GM12878 (cell line): ENCODE data around the gene EPHA5. TPM values are rescaled to one million over a fixed set of nuclear protein-coding genes. Genes with fewer than 3 reads are reported as not detected.

ENCODE experiments used
- ATAC-seq: fragments of 200-7000 bp; cut with Tn5 transposase; 3 replicates; pipeline ENCODE4 v1.9.1; 2020; ENCODE audit warnings: mild to moderate bottlenecking, moderate library complexity
- BruUV-seq: library from RNA; stranded (reverse); fragments of 400-500 nt; replicated peaks from 2 replicates; lab custom pipeline; 2021; lab: Mats Ljungman, UMichigan
- CTCF ChIA-PET: fragments of 300-600 bp; sonication (Branson Sonifier 250); formaldehyde crosslinking; extraction: SDS; loops from one replicate; lab custom pipeline; 2021; ENCODE audit warnings: inconsistent platforms; lab: Yijun Ruan, JAX
- POLR2A ChIA-PET: fragments of 350-600 bp; formaldehyde crosslinking; extraction: SDS; loops from one replicate; lab custom pipeline; 2021; ENCODE audit warnings: inconsistent platforms; lab: Charles Lee
- RAD21 ChIA-PET: fragments of 300-600 bp; sonication (Branson Sonifier 250); formaldehyde crosslinking; loops from one replicate; lab custom pipeline; 2023; ENCODE audit warnings: antibody characterized with exemption; ENCODE audit not compliant: unreplicated experiment; lab: Charles Lee
- SMC1A ChIA-PET: fragments of 300-600 bp; sonication (Branson Sonifier 250); formaldehyde crosslinking; loops from one replicate; lab custom pipeline; 2023; ENCODE audit not compliant: unreplicated experiment, uncharacterized antibody; lab: Charles Lee
- DNase-seq: peaks from one replicate; pipeline ENCODE4 v3.0.0-alpha.2; 2011; ENCODE audit warnings: low read depth, low spot score
- FAIRE-seq: peaks from 3 replicates; lab custom pipeline; 2011; peaks lifted over from hg19 to GRCh38; lab: Jason Lieb, UNC
- H2AFZ ChIP-seq: 2 replicates; pipeline ENCODE4 v1.6.0; 2011; ENCODE audit warnings: low read depth, low read length, control low read depth; ENCODE audit not compliant: control insufficient read depth
- H3K27ac ChIP-seq: 2 replicates; pipeline ENCODE4 v1.5.1; 2011; ENCODE audit warnings: control low read depth; ENCODE audit not compliant: control insufficient read depth, insufficient read depth
- H3K27me3 ChIP-seq, 2 experiments: replicated peaks in 1 of 2; 2 replicates each; pipeline versions ENCODE4 v1.6.0 to v1.6.1; 2011; ENCODE audit warnings: low read length in 1 of 2; ENCODE audit not compliant: control insufficient read depth in 2 of 2, insufficient read depth in 2 of 2
- H3K36me3 ChIP-seq, 2 experiments: 2 replicates each; pipeline ENCODE4 v1.5.1; 2011; ENCODE audit warnings: low read length in 1 of 2; ENCODE audit not compliant: control insufficient read depth in 2 of 2, insufficient read depth in 2 of 2
- H3K4me1 ChIP-seq: 2 replicates; pipeline ENCODE4 v1.6.1; 2011; ENCODE audit warnings: mild to moderate bottlenecking, low read length, moderate library complexity, mixed read lengths; ENCODE audit not compliant: control insufficient read depth, insufficient read depth
- H3K4me2 ChIP-seq: 2 replicates; pipeline ENCODE4 v1.6.0; 2011; ENCODE audit warnings: control low read depth; ENCODE audit not compliant: control insufficient read depth, insufficient read depth
- H3K4me3 ChIP-seq: fragments of 200-600 bp; sonication (generic); 2 replicates; pipeline ENCODE4 v1.5.1; 2016
- H3K79me2 ChIP-seq: 2 replicates; pipeline ENCODE4 v1.6.0; 2011; ENCODE audit warnings: low read length; ENCODE audit not compliant: control insufficient read depth, insufficient read depth
- H3K9ac ChIP-seq: 2 replicates; pipeline ENCODE4 v1.8.0; 2011; ENCODE audit warnings: low read length, control low read depth, mixed read lengths; ENCODE audit not compliant: control insufficient read depth, insufficient read depth
- H3K9me3 ChIP-seq: replicated peaks from 3 replicates; pipeline ENCODE4 v1.5.1; 2011; ENCODE audit warnings: mild to moderate bottlenecking, low read length; ENCODE audit not compliant: control insufficient read depth, insufficient read depth
- H4K20me1 ChIP-seq: 2 replicates; pipeline ENCODE4 v1.6.0; 2011; ENCODE audit not compliant: control insufficient read depth, insufficient read depth
- BCL3 ChIP-seq: IDR thresholded peaks from 2 replicates; pipeline ENCODE4 v1.6.1; 2011; ENCODE audit warnings: borderline replicate concordance, low read depth, mild to moderate bottlenecking, moderate library complexity, low read length; ENCODE audit not compliant: insufficient read depth, poor library complexity, severe bottlenecking
- CREB1 ChIP-seq: IDR thresholded peaks from 2 replicates; pipeline ENCODE4 v1.6.1; 2012; ENCODE audit warnings: low read depth, mild to moderate bottlenecking, inconsistent platforms
- MYC ChIP-seq: IDR thresholded peaks from 2 replicates; pipeline ENCODE4 v1.6.1; 2011; ENCODE audit warnings: mild to moderate bottlenecking, low read length, moderate library complexity, inconsistent platforms; ENCODE audit not compliant: insufficient read depth, insufficient replicate concordance, insufficient read length, severe bottlenecking
- NR2C1 ChIP-seq: fragments of 450-650 bp; IDR thresholded peaks from 2 replicates; pipeline ENCODE4 v1.6.1; 2017; ENCODE audit warnings: antibody characterized with exemption, mild to moderate bottlenecking, moderate library complexity
- PAX8 ChIP-seq: fragments of 450-650 bp; IDR thresholded peaks from 2 replicates; pipeline ENCODE4 v1.6.1; 2017; ENCODE audit warnings: mild to moderate bottlenecking, moderate library complexity
- PBX3 ChIP-seq: IDR thresholded peaks from 2 replicates; pipeline ENCODE4 v1.6.1; 2011; ENCODE audit warnings: mild to moderate bottlenecking, low read depth, low read length, moderate library complexity; ENCODE audit not compliant: insufficient replicate concordance
- PML ChIP-seq: IDR thresholded peaks from 2 replicates; pipeline ENCODE4 v1.6.1; 2012; ENCODE audit warnings: low read length, inconsistent platforms
- SIN3A ChIP-seq: IDR thresholded peaks from 2 replicates; pipeline ENCODE4 v1.6.1; 2012; ENCODE audit warnings: low read depth, low read length, improper control_type of control experiment
- SKIL ChIP-seq: fragments of 450-650 bp; IDR thresholded peaks from 2 replicates; pipeline ENCODE4 v1.6.1; 2017; ENCODE audit warnings: mild to moderate bottlenecking, low read depth, inconsistent platforms; ENCODE audit not compliant: poor library complexity, severe bottlenecking
- STAT3 ChIP-seq: IDR thresholded peaks from 2 replicates; pipeline ENCODE4 v1.6.1; 2011; ENCODE audit warnings: low read depth, low read length, improper control_type of control experiment
- ZBTB11 ChIP-seq: fragments of 450-650 bp; formaldehyde crosslinking; IDR thresholded peaks from 2 replicates; pipeline ENCODE4 v1.5.0; 2022; ENCODE audit warnings: mild to moderate bottlenecking, missing genetic modification characterization
- ZBTB33 ChIP-seq: fragments of 450-650 bp; IDR thresholded peaks from 2 replicates; pipeline ENCODE4 v1.6.1; 2017; ENCODE audit warnings: mild to moderate bottlenecking
- WGBS: methylation state at CpG from one replicate; pipeline ENCODE4 v1.1.6; 2016; ENCODE audit warnings: low lambda C conversion rate; ENCODE audit not compliant: insufficient replicate concordance, insufficient coverage; ENCODE audit errors: missing lambda C conversion rate; 5-methylcytosine and 5-hydroxymethylcytosine counted together
- in situ Hi-C: fragments of 300-500 bp; cut with MboI; formaldehyde crosslinking; loops from 9 replicates; pipeline ENCODE4 v1.14.3; 2018; ENCODE audit warnings: mixed read lengths
- intact Hi-C: fragments of 100-400 bp; cut with micrococcal nuclease; formaldehyde crosslinking; loops from one replicate; pipeline ENCODE4 v1.14.2; 2022; ENCODE audit not compliant: unreplicated experiment
- polyA plus RNA-seq, 11 experiments: library from polyadenylated mRNA; depleted of rRNA in 4 of 11; unstranded in 6 of 11; stranded (reverse) in 5 of 11; fragments of >200 nt; fragmentation: Nextera tagmentation in 4 of 11; fragmentation: Illumina TruSeq in 1 of 11; extraction: Ambion mirVana in 4 of 11; extraction: Trizol in 1 of 11; gene quantifications; 1 replicate in 1 of 11; 2 replicates in 10 of 11; pipeline versions ENCODE4 v1.2.1 to v1.2.3, GENCODE V29; 2011 to 2016; ENCODE audit warnings: inconsistent platforms in 2 of 11, missing spikeins in 2 of 11, low read depth in 1 of 11
- total RNA-seq, 4 experiments: library from RNA; depleted of rRNA in 3 of 4; stranded (reverse); fragments of >200 nt in 3 of 4; fragmentation: Illumina TruSeq in 1 of 4; extraction: Trizol in 1 of 4; gene quantifications; 2 replicates each; pipeline versions ENCODE4 v1.2.1 to v1.2.3, GENCODE V29; 2013 to 2021

Gene EPHA5
- total and polyA plus RNA-seq, 10 of the 15 experiments (the other 5 are each of a cell fraction or from before 2014, with no cell fraction given) = not detected

- no peak for TF ChIP-seq SIN3A
- TF ChIP-seq CREB1 = no peak
- no peak for TF ChIP-seq PBX3
- no peak for TF ChIP-seq PAX8
- TF ChIP-seq, all 136 proteins: peak for 0
Measured at GRCh38 chr4:65550500-65550899, 119.8 kb downstream of the EPHA5 start (continued).

- in situ Hi-C loops (no loop called here), intact Hi-C loops (no loop called here)
- DNase-seq = no peak
- no peak overlapping the region for H2AFZ ChIP-seq
- CTCF ChIA-PET = interaction anchor here (0.6 kb wide), 1 partner anchor 30 kb away, joined by 3 read pairs; no protein-coding TSS in a partner anchor
- WGBS = 41% methylated on average over 4 of the region's 4 CpGs
- H3K27me3 ChIP-seq = no peaks in the 10 kb centered on the region
- no peaks in the 10 kb centered on the region for H3K9me3 ChIP-seq
- no peaks in the 10 kb centered on the region for H3K79me2 ChIP-seq
- H3K4me2 ChIP-seq = no peak overlapping the region
- H3K4me1 ChIP-seq = no peaks in the 10 kb centered on the region
- no peak overlapping the region for H3K4me3 ChIP-seq
- H3K9ac ChIP-seq = no peak overlapping the region
- POLR2A ChIA-PET = no interaction called here
- no peaks in the 10 kb centered on the region for H4K20me1 ChIP-seq
- RAD21 ChIA-PET = no interaction called here
- no TSS peak for BruUV-seq
- H3K27ac ChIP-seq = no peak overlapping the region
- FAIRE-seq = no peak
- SMC1A ChIA-PET = no interaction called here
- no peak for ATAC-seq
- no peaks in the 10 kb centered on the region for H3K36me3 ChIP-seq
- no peak for TF ChIP-seq ZBTB33
- no peak for TF ChIP-seq NR2C1
- no peak for TF ChIP-seq STAT3
- TF ChIP-seq BCL3 = no peak
- no peak for TF ChIP-seq PML
- TF ChIP-seq MYC = no peak
- no peak for TF ChIP-seq ZBTB11 (CRISPR knock-in tag)
- TF ChIP-seq SKIL = no peak
Measured at GRCh38 chr4:65546882-65547416, 123.3 kb downstream of the EPHA5 start.
